SK-N-SH treated with all-trans-retinoic acid at 6 μM for 48 hours (cell line): ENCODE measurements around the gene PLXNA3.

ENCODE experiments used
- BACH2 ChIP-seq: fragments of 250-450 bp; sonication (Bioruptor Pico); IDR thresholded peaks from 2 replicates; pipeline ENCODE4 v1.9.0; 2021; ENCODE audit warnings: mild to moderate bottlenecking, borderline replicate concordance
- ESRRG ChIP-seq: fragments of 250-450 bp; sonication (Bioruptor Pico); IDR thresholded peaks from 2 replicates; pipeline ENCODE4 v1.6.1; 2021; ENCODE audit warnings: mild to moderate bottlenecking
- PPARA ChIP-seq: fragments of 250-450 bp; sonication (Bioruptor Pico); IDR thresholded peaks from 2 replicates; pipeline ENCODE4 v1.5.0; 2020; ENCODE audit warnings: mild to moderate bottlenecking, borderline replicate concordance
- RARB ChIP-seq: fragments of 250-450 bp; sonication (Bioruptor Pico); IDR thresholded peaks from 2 replicates; pipeline ENCODE4 v1.8.0; 2021; ENCODE audit warnings: mild to moderate bottlenecking, moderate library complexity
- TCF4 ChIP-seq: fragments of 250-450 bp; sonication (Bioruptor Pico); IDR thresholded peaks from 2 replicates; pipeline ENCODE4 v1.8.0; 2021; ENCODE audit warnings: mild to moderate bottlenecking, moderate library complexity, borderline replicate concordance
- ZFP30 ChIP-seq: fragments of 450-650 bp; formaldehyde crosslinking; IDR thresholded peaks from 2 replicates; pipeline ENCODE4 v1.5.0; 2022; ENCODE audit warnings: mild to moderate bottlenecking, moderate library complexity
- TF ChIP-seq, protein P1 (sequence below): fragments of 250-450 bp; sonication (Bioruptor Pico); IDR thresholded peaks from 2 replicates; pipeline ENCODE4 v1.8.0; 2020; ENCODE audit warnings: mild to moderate bottlenecking, moderate library complexity, borderline replicate concordance

DNA sequence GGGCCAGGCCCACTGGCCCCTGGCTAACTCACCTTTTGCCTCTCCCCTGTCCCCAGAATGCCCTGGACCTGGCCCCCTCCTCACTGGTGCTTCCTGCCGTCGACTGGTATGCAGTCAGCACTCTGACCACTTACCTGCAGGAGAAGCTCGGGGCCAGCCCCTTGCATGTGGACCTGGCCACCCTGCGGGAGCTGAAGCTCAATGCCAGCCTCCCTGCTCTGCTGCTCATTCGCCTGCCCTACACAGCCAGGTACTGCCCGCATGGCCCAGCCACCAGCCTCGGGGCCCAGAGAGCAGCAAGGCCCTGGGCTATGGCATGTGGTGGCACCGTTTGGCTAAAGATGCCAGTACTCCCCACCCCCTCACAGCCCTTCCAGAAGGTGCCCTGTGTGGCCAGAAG lies 25.9 kb upstream of the PLXNA3 start:
- TF ChIP-seq, protein P1, sequence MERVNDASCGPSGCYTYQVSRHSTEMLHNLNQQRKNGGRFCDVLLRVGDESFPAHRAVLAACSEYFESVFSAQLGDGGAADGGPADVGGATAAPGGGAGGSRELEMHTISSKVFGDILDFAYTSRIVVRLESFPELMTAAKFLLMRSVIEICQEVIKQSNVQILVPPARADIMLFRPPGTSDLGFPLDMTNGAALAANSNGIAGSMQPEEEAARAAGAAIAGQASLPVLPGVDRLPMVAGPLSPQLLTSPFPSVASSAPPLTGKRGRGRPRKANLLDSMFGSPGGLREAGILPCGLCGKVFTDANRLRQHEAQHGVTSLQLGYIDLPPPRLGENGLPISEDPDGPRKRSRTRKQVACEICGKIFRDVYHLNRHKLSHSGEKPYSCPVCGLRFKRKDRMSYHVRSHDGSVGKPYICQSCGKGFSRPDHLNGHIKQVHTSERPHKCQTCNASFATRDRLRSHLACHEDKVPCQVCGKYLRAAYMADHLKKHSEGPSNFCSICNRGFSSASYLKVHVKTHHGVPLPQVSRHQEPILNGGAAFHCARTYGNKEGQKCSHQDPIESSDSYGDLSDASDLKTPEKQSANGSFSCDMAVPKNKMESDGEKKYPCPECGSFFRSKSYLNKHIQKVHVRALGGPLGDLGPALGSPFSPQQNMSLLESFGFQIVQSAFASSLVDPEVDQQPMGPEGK (CRISPR knock-in tag), result no peak
- no peak for TF ChIP-seq PPARA (CRISPR knock-in tag)
- no peak for TF ChIP-seq ESRRG (CRISPR knock-in tag)
- TF ChIP-seq BACH2 (CRISPR knock-in tag), result no peak
- no peak for TF ChIP-seq TCF4
- TF ChIP-seq ZFP30, result no peak
- no peak for TF ChIP-seq RARB
